GM19328 (cell line): Measurements from ENCODE around the gene NAPA.

Experiments used
- ATAC-seq: cut with Tn5 transposase; IDR thresholded peaks from one replicate; pipeline ENCODE4 v1.9.1; 2021; ENCODE audit warnings: mild to moderate bottlenecking, moderate library complexity; ENCODE audit not compliant: unreplicated experiment

Gene NAPA

GRCh38 chr19:47523473-47523872 is 8.6 kb upstream of the NAPA start:
- no peak for ATAC-seq

GRCh38 chr19:47521473-47522180 is 6.8 kb upstream of the NAPA start:
- ATAC-seq, result no peak

GRCh38 chr19:47520839-47521238 is 6.0 kb upstream of the NAPA start:
- no peak for ATAC-seq

DNA sequence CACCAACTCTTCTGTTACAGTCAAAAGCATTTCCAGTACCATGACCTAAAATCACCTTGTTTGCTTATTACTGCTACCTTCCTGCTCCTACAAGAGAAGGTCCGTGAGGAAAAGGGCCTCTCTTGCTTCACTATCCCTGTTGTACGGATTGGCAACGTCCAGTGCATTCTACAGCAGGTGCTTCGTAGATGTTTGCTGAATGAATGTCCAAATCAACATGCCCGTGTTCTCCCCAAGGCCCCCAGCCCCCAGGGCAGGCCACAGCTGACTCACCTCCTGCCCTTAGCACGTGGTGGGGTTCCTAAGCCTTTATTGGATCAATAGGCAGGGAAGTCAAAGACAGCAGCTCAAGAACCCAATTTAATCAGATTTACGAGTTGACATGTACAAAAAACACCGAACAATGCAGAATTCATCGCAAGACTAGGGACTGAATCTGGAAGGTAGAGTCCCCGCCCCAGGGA is 5.5 kb upstream of the NAPA start:
- no peak for ATAC-seq

DNA sequence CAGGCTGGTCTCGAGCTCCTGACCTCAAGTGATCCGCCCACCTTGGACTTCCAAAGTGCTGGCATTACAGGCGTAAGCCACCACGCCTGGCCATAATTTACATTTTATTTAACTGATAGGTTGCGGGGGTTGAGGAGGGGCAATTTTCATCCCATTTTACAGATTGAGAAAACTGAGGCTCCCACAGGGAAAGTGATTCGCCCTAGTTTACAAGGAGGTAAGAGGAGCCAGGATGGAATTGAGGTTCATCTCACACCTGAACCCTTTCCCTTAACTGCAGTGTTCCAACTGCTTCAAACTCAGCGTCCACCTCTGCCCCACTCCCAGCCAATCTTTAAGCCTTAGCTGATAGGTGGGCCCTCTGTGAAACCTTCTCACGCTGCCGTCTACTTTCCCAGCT is 4.0 kb upstream of the NAPA start:
- ATAC-seq, result no peak

- no peak for ATAC-seq
These were observed 3.3 kb upstream of the NAPA start for GRCh38 chr19:47518139-47518538.

DNA sequence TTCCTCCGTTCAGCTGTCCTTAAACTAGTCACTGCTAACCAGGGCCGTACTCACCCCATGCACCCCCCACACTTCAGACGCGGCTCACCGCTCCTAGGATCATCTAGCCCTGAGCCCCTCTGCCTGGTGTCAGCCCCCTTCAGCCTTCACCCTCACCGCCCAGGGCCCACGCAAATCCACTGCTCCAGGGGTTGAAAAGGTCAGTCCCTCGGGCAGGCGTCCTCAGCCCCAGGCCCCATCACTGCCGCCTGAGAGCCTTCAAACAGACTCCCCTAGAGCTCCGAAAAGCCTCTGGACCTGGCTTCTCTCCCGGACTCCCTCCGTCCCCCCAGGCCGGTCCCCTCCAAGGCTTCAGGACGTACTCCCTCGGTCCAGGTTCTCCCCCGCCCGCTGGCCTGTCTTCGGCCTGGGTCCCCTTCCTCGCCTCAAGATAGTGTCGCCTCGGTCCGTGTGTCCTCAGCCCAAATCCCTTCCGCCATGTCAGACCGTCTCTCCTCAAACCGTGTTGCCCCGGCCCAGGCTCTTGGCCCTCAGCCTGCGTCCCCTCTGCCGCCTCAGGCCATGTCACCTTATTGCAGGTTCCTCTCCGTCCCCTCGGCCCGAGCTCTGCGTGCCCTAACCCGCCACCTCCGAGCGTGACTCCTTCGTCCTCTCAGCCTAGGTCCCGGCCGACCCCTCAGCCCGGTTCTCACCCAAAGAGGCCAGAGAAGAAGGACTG is 553 bp downstream of the NAPA start:
- no peak for ATAC-seq

DNA sequence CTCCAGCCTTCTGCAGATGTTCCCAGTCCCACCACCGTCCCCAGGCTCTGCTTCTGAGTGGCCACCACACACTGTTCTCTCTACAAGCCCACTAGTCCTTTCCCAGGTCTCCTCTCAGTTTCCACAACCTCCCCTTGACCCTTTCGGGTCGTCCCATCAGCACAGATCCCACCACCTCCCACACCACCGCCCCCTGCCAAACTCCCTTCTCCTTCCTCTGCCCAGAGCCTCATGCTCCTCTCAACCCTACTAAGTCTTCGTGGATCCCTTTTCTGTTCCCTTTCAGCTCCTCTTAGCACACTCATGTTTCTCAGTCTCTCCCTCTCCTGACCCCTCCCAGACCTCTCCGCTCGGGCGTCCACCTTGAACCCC is 1.9 kb downstream of the NAPA start:
- no peak for ATAC-seq

DNA sequence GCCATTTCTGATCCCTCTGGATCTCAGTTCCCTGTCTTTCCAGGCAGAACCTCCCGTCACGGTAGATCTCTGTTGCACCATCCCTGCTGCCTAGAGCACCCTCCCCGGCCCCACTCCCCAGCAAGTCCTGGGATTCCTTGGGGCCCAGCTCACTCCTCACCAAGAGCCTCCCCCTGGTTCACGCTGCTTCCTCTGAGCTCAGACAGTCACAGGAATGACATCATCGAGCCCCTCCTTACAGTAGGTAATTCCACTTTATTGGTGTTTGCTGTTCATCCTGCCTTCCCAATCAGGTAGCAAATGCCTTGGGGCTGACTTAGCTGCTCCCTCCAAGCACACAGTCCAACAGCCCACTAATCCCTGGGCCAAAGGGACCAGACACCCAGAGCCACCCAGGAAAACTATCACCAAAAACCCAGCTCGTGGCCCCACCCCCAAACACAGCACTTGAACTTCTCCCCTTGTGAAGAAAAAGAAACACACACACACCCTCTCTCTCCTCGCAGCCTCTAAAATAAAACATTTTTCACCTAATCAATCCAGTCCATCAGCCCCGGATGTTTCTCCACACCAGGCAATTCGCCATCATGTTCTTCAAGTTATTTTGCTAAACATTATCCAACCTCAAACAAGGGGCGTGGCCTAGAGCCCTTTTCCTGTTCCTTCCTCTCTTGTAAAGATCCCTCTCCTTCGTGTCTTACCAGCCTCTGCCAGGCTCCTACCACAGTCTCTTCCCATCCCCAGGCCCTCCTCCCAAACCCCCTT is 2.5 kb downstream of the NAPA start:
- ATAC-seq, result no peak

- no peak for ATAC-seq
These were observed 3.2 kb downstream of the NAPA start for GRCh38 chr19:47511681-47512080.

GRCh38 chr19:47511128-47511517 is 3.7 kb downstream of the NAPA start:
- no peak for ATAC-seq

DNA sequence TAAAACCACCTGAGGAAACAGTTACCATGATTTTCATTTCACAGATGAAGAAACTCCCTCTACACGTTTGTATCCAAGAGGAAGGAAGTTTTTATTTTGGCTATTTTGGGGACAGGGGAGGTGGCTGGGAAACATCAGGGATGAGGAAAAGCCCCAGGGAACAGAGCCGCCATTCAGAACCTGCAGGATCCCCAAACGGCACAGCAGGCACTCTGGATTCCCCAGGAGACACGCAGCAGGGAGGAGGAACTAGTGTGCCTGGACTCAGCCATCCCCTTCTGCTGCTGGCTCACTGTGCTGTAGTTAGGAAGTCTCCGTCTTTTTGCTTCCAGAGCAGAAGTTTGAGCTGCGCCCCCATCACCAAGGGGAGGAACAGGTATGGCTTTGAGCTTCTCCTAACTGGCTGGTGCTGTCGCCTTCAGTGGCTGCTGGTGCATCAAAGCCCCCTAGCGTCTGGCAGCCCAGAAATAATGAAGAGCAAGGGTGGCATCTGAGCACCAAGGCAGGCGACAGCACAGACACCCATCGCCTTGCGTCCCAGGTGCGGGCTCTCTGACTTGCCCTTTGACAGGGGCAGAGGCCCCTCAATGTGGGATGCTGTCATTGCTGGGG is 4.2 kb downstream of the NAPA start:
- ATAC-seq, result no peak

GRCh38 chr19:47509973-47510372 is 4.9 kb downstream of the NAPA start:
- no peak for ATAC-seq

DNA sequence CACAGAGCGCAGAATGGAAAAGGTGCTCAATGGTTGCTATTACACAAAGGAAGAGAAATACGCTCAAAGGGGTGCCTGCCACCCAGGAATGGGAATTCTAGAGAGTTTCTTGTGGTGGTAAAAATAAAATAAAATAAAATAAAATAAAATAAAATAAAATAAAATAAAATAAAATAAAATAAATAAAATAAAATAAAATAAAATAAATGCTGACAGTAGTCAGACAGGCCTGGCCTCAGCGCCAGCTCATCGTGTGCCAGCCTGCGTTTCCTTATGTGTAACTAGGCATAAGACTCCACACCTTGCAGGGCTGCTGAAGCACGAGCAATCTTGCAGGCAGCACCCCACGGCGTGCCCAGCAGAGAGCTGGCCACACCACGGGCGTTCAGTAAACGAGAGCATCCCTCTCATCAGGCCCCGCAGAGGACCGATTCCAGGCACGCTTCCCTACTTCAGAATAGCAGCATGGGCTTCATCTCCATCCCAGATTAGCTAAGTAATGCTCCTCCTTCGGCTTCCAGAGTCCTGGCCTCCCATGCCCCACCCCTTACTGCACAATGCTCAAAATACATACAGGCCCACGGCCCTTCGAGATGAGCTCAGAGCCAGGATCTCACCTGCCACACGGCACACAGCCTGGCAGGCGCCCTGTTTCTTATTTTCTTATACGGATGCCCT is 5.6 kb downstream of the NAPA start:
- ATAC-seq, result no peak

- ATAC-seq, result no peak
These were observed 6.1 kb downstream of the NAPA start for GRCh38 chr19:47508721-47509120.

GRCh38 chr19:47507924-47508553 is 6.8 kb downstream of the NAPA start:
- ATAC-seq, result no peak

- no peak for ATAC-seq
These were observed 7.9 kb downstream of the NAPA start for GRCh38 chr19:47507012-47507411.

DNA sequence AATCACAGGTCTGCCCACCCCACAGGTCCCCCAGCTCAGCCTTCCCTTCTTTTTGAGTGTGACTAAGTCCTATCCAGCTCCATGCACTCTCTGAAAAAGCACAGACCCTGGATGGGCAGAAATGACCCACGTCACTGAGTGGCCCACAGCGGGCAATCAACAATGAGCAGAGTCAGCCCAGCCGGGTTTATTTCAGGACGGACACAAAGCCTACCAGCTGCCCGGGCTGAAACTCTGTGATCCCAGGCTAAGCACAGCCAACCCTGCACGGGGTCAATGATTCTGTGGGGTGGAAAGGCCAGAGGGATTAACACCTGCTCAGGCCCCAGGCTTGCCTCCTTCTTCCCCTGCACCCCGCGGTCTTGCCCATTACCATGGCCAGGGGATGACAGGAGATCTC is 8.4 kb downstream of the NAPA start:
- ATAC-seq, result no peak

DNA sequence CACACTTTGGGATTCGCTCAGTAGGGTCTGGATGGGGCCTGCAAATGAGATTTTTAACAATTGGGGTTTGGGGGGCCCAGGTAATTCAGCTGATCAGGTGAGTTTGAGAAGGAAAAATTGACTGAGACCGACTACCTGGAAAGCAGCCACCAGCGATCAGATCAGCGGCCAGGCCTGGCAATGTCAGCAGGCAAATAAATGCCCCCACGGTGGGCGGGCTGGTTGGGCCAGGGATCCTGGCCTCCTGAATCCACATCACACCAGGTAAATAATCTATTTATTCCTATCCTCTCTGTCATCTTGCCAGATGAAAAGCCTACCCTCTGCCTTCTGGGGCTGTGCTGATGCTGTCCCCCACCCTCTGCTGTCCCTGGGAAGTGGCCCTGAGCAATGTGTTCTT is 9.4 kb downstream of the NAPA start:
- ATAC-seq, result no peak

- no peak for ATAC-seq
These were observed 11.1 kb downstream of the NAPA start for GRCh38 chr19:47503826-47504150.
